Natural killer cell (primary cell): ENCODE measurements around the gene MTG2. TPM values are rescaled to one million over a fixed set of nuclear protein-coding genes. Genes with fewer than 3 reads are reported as not detected.

ENCODE experiments used
- ATAC-seq, 3 donors: fragments of 150-1000 bp in 2 of 3; fragments of 200-7000 bp in 1 of 3; cut with Tn5 transposase; 1 replicate in 1 of 3; 2 replicates in 2 of 3; pipeline ENCODE4 v1.10.0; 2021; ENCODE audit warnings: mild to moderate bottlenecking in 2 of 3, moderate library complexity in 2 of 3
- DNase-seq, 2 donors: peaks; one replicate each; pipeline versions ENCODE4 v3.0.0 to v3.0.0-alpha.2; 2013 to 2021; ENCODE audit warnings: mixed read lengths in 1 of 2
- H3K27ac ChIP-seq: one replicate; pipeline ENCODE4 v1.5.1; 2013; ENCODE audit warnings: mild to moderate bottlenecking, low read length
- H3K27me3 ChIP-seq: one replicate; pipeline ENCODE4 v1.6.1; 2013; ENCODE audit warnings: low read length; ENCODE audit not compliant: control insufficient read depth, insufficient read depth
- H3K36me3 ChIP-seq: one replicate; pipeline ENCODE4 v1.6.1; 2013; ENCODE audit warnings: low read length; ENCODE audit not compliant: control insufficient read depth, insufficient read depth
- H3K4me1 ChIP-seq: one replicate; pipeline ENCODE4 v1.6.1; 2013; ENCODE audit warnings: low read length; ENCODE audit not compliant: control insufficient read depth, insufficient read depth
- H3K4me3 ChIP-seq: one replicate; pipeline ENCODE4 v1.5.1; 2013; ENCODE audit warnings: low read length
- H3K9me3 ChIP-seq: one replicate; pipeline ENCODE4 v1.6.1; 2013; ENCODE audit warnings: low read length; ENCODE audit not compliant: control insufficient read depth, insufficient read depth
- H3K27ac Mint-ChIP-seq, 2 donors: one replicate each; pipeline ENCODE4 v1.8.0; 2022; ENCODE audit warnings: mild to moderate bottlenecking in 2 of 2, mixed read lengths in 2 of 2, moderate library complexity in 1 of 2
- H3K27me3 Mint-ChIP-seq, 2 donors: one replicate each; pipeline ENCODE4 v1.8.0; 2022; ENCODE audit warnings: low read depth in 2 of 2, mixed read lengths in 2 of 2
- H3K36me3 Mint-ChIP-seq: one replicate; pipeline ENCODE4 v1.8.0; 2022; ENCODE audit warnings: mixed read lengths
- H3K4me1 Mint-ChIP-seq, 2 donors: one replicate each; pipeline ENCODE4 v1.8.0; 2022; ENCODE audit warnings: mixed read lengths in 2 of 2
- H3K4me3 Mint-ChIP-seq: one replicate; pipeline ENCODE4 v1.8.0; 2022; ENCODE audit warnings: mild to moderate bottlenecking, moderate library complexity, mixed read lengths
- H3K9me3 Mint-ChIP-seq, 2 donors: one replicate each; pipeline ENCODE4 v1.8.0; 2022; ENCODE audit warnings: mixed read lengths in 2 of 2
- CTCF ChIP-seq: fragments of 200-600 bp; IDR thresholded peaks from one replicate; pipeline ENCODE4 v1.8.0; 2022; ENCODE audit warnings: antibody characterized with exemption
- WGBS: methylation state at CpG from one replicate; pipeline ENCODE4 v1.1.7; 2013; ENCODE audit warnings: missing lambda C conversion rate; ENCODE audit not compliant: insufficient coverage; 5-methylcytosine and 5-hydroxymethylcytosine counted together
- intact Hi-C: fragments of 100-400 bp; cut with micrococcal nuclease; formaldehyde crosslinking; loops from one replicate; pipeline ENCODE4 v1.14.2; 2022
- total RNA-seq, 4 donors: library from RNA; stranded (reverse); fragments of 120-200 nt in 1 of 4; gene quantifications; one replicate each; pipeline versions ENCODE4 v1.2.3 to v1.2.4, GENCODE V29; 2013 to 2022

MTG2 gene
- total RNA-seq, 3 donors from 2014 or later (not counting 1 experiment from before 2014, with no cell fraction given): 16.8 to 25.8 (median 25.3) TPM

GRCh38 chr20:62158541-62158940 is 24.3 kb upstream of the MTG2 start:
- Histone ChIP-seq H3K27ac (no peak overlapping the region), H3K4me3 (no peak overlapping the region), H3K36me3 (peaks cover 10% of the 10 kb centered on the region), H3K27me3 (no peaks in the 10 kb centered on the region), H3K4me1 (peaks cover 18% of the 10 kb centered on the region), H3K9me3 (no peaks in the 10 kb centered on the region)
- no peak for TF ChIP-seq CTCF
- Mint-ChIP-seq H3K36me3 (no peaks in the 10 kb centered on the region), H3K9me3 (no peaks in the 10 kb centered on the region), H3K27me3 (no peaks in the 10 kb centered on the region), H3K4me1 (peaks cover 5 to 18% of the 10 kb centered on the region in 2 donors), H3K4me3 (no peak overlapping the region), H3K27ac (no peak overlapping the region)
- 97% methylated on average over 22 of the region's 22 CpGs for WGBS
- no peak for ATAC-seq
- DNase-seq: no peak
- intact Hi-C loops: no loop called here

GRCh38 chr20:62159052-62159451 is 23.8 kb upstream of the MTG2 start:
- 97% methylated on average over 11 of the region's 11 CpGs for WGBS
- intact Hi-C loops: no loop called here
- H3K27me3 Mint-ChIP-seq: no peaks in the 10 kb centered on the region
- no peak overlapping the region for H3K4me3 Mint-ChIP-seq
- ATAC-seq: no peak
- peaks cover 5 to 18% of the 10 kb centered on the region in 2 donors for H3K4me1 Mint-ChIP-seq
- no peaks in the 10 kb centered on the region for H3K36me3 Mint-ChIP-seq
- Histone ChIP-seq H3K9me3 (no peaks in the 10 kb centered on the region), H3K36me3 (peaks cover 13% of the 10 kb centered on the region), H3K27me3 (no peaks in the 10 kb centered on the region), H3K4me1 (peaks cover 18% of the 10 kb centered on the region), H3K27ac (no peak overlapping the region), H3K4me3 (no peak overlapping the region)
- no peak for TF ChIP-seq CTCF
- no peaks in the 10 kb centered on the region for H3K9me3 Mint-ChIP-seq
- no peak overlapping the region for H3K27ac Mint-ChIP-seq
- no peak for DNase-seq

GRCh38 chr20:62159839-62160238 is 23.0 kb upstream of the MTG2 start:
- H3K4me1 Mint-ChIP-seq: peaks cover 5 to 16% of the 10 kb centered on the region in 2 donors
- no peaks in the 10 kb centered on the region for H3K36me3 Mint-ChIP-seq
- intact Hi-C loops: no loop called here
- peak overlapping the region in 1 of 2 donors; percentile 64 for H3K27ac Mint-ChIP-seq
- Histone ChIP-seq H3K4me1 (peaks cover 18% of the 10 kb centered on the region), H3K27me3 (no peaks in the 10 kb centered on the region), H3K36me3 (peaks cover 19% of the 10 kb centered on the region), H3K4me3 (no peak overlapping the region), H3K9me3 (no peaks in the 10 kb centered on the region), H3K27ac (no peak overlapping the region)
- ATAC-seq (peak in 1 of 3 donors; percentile 17), DNase-seq (no peak)
- WGBS: 68% methylated on average over 14 of the region's 14 CpGs
- H3K4me3 Mint-ChIP-seq: no peak overlapping the region
- H3K9me3 Mint-ChIP-seq: no peaks in the 10 kb centered on the region
- H3K27me3 Mint-ChIP-seq: no peaks in the 10 kb centered on the region
- TF ChIP-seq CTCF: no peak

- H3K9me3 ChIP-seq: no peaks in the 10 kb centered on the region
- H3K27ac Mint-ChIP-seq: peak overlapping the region in 1 of 2 donors; percentile 64
- peaks cover 5 to 13% of the 10 kb centered on the region in 2 donors for H3K4me1 Mint-ChIP-seq
- H3K4me1 ChIP-seq: peaks cover 18% of the 10 kb centered on the region
- H3K4me3 Mint-ChIP-seq: no peak overlapping the region
- ATAC-seq (no peak), DNase-seq (no peak)
- no peaks in the 10 kb centered on the region for H3K9me3 Mint-ChIP-seq
- no peaks in the 10 kb centered on the region for H3K27me3 Mint-ChIP-seq
- peaks cover 22% of the 10 kb centered on the region for H3K36me3 ChIP-seq
- H3K27me3 ChIP-seq: no peaks in the 10 kb centered on the region
- intact Hi-C loops: no loop called here
- no peaks in the 10 kb centered on the region for H3K36me3 Mint-ChIP-seq
- H3K4me3 ChIP-seq: no peak overlapping the region
- no peak overlapping the region for H3K27ac ChIP-seq
- WGBS: 96% methylated on average over 9 of the region's 9 CpGs
- TF ChIP-seq CTCF: no peak
These were observed 22.6 kb upstream of the MTG2 start for GRCh38 chr20:62160253-62160652.
